OCI-LY1 (cell line): ENCODE measurements around the gene PLPP6.

Experiments
- EZH2 ChIP-seq: fragments of 200-600 bp; sonication (generic), shearing (Covaris generic); IDR thresholded peaks from 2 replicates; pipeline ENCODE4 v1.8.0; 2017; ENCODE audit warnings: borderline replicate concordance, mixed run types, mild to moderate bottlenecking, antibody characterized with exemption, low read length, moderate library complexity, mixed read lengths
- TF ChIP-seq, protein P1 (sequence below): fragments of 200-600 bp; sonication (generic), shearing (Covaris generic); IDR thresholded peaks from 2 replicates; pipeline ENCODE4 v1.5.1; 2017; ENCODE audit warnings: mild to moderate bottlenecking, antibody characterized with exemption, low read length, moderate library complexity, mixed read lengths

GRCh38 chr9:4620057-4620765, 41.9 kb upstream of the PLPP6 start:
- TF ChIP-seq, protein P1, sequence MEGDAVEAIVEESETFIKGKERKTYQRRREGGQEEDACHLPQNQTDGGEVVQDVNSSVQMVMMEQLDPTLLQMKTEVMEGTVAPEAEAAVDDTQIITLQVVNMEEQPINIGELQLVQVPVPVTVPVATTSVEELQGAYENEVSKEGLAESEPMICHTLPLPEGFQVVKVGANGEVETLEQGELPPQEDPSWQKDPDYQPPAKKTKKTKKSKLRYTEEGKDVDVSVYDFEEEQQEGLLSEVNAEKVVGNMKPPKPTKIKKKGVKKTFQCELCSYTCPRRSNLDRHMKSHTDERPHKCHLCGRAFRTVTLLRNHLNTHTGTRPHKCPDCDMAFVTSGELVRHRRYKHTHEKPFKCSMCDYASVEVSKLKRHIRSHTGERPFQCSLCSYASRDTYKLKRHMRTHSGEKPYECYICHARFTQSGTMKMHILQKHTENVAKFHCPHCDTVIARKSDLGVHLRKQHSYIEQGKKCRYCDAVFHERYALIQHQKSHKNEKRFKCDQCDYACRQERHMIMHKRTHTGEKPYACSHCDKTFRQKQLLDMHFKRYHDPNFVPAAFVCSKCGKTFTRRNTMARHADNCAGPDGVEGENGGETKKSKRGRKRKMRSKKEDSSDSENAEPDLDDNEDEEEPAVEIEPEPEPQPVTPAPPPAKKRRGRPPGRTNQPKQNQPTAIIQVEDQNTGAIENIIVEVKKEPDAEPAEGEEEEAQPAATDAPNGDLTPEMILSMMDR, result no peak
- TF ChIP-seq EZH2, result no peak
